ENCODE data around the gene ETFA. TPM values are rescaled to one million over a fixed set of nuclear protein-coding genes. Genes with fewer than 3 reads are reported as not detected.

The ETFA gene
- total RNA-seq, 1 donor from 2014 or later: 109 TPM

- no peak overlapping the region for H3K4me3 Mint-ChIP-seq
- H3K9me3 Mint-ChIP-seq: no peaks in the 10 kb centered on the region
- no peak for TF ChIP-seq CTCF (conservative IDR thresholded peaks at IDR 0.05)
- H3K27me3 Mint-ChIP-seq (ENCODE audit: low read depth): no peaks in the 10 kb centered on the region
- H3K36me3 Mint-ChIP-seq (ENCODE audit: low read depth): peaks cover 8% of the 10 kb centered on the region
- no peak overlapping the region for H3K27ac Mint-ChIP-seq (ENCODE audit: unreplicated experiment)
- H3K4me1 Mint-ChIP-seq: no peaks in the 10 kb centered on the region
- DNase-seq (ENCODE audit: low read depth, low spot score): no peak
Measured at GRCh38 chr15:76286271-76286879, 24.9 kb downstream of the ETFA start.

DNA sequence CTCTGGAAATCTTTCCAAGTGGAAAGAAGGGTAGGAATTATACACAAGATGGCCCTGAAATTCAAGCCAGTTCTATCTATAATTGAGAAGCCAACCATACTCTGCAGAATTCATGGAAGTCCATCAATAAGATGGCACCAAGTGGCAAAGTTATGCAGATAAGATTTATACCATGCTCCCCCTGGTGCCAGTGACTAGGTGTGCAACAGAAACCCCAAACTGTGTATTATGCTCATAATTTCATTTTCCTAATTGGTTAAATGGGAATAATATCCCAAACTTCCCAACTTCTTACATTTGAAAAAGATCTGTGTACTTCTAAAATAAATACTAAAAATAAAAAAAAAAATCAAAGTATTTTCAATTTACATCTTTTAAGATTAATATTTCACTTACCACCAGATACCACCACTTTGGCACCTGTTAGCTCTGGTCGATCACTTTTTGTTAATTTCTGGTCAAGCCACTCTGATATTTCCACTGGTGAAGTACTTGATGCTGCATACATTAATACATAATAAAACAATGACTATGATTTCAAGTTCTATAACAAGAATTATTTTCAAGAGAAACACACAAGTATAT, 25.9 kb downstream of the ETFA start:
- H3K4me1 Mint-ChIP-seq: no peaks in the 10 kb centered on the region
- H3K36me3 Mint-ChIP-seq (ENCODE audit: low read depth): peaks cover 7% of the 10 kb centered on the region
- DNase-seq (ENCODE audit: low read depth, low spot score): no peak
- no peak overlapping the region for H3K4me3 Mint-ChIP-seq
- no peak overlapping the region for H3K27ac Mint-ChIP-seq (ENCODE audit: unreplicated experiment)
- no peaks in the 10 kb centered on the region for H3K9me3 Mint-ChIP-seq
- TF ChIP-seq CTCF (conservative IDR thresholded peaks at IDR 0.05): peak; percentile 58
- no peaks in the 10 kb centered on the region for H3K27me3 Mint-ChIP-seq (ENCODE audit: low read depth)

- H3K27me3 Mint-ChIP-seq (ENCODE audit: low read depth): no peaks in the 10 kb centered on the region
- peaks cover 28% of the 10 kb centered on the region for H3K36me3 Mint-ChIP-seq (ENCODE audit: low read depth)
- no peak for DNase-seq (ENCODE audit: low read depth, low spot score)
- H3K9me3 Mint-ChIP-seq: no peaks in the 10 kb centered on the region
- H3K4me3 Mint-ChIP-seq: no peak overlapping the region
- no peaks in the 10 kb centered on the region for H3K4me1 Mint-ChIP-seq
- TF ChIP-seq CTCF (conservative IDR thresholded peaks at IDR 0.05): no peak
- no peak overlapping the region for H3K27ac Mint-ChIP-seq (ENCODE audit: unreplicated experiment)
Measured at GRCh38 chr15:76282465-76282864, 28.8 kb downstream of the ETFA start.

- Mint-ChIP-seq H3K4me1 (no peaks in the 10 kb centered on the region), H3K27me3 (ENCODE audit: low read depth) (no peaks in the 10 kb centered on the region)
Measured at GRCh38 chr15:76278651-76279050, 32.6 kb downstream of the ETFA start.

GRCh38 chr15:76274821-76275220, 36.4 kb downstream of the ETFA start:
- no peak overlapping the region for H3K27ac Mint-ChIP-seq (ENCODE audit: unreplicated experiment)
- H3K4me3 Mint-ChIP-seq: no peak overlapping the region
- H3K4me1 Mint-ChIP-seq: no peaks in the 10 kb centered on the region

More at GRCh38 chr15:76278651-76279050, 32.6 kb downstream of the ETFA start:
- no peak for DNase-seq (ENCODE audit: low read depth, low spot score)
- Mint-ChIP-seq H3K4me3 (no peak overlapping the region), H3K27ac (ENCODE audit: unreplicated experiment) (no peak overlapping the region), H3K9me3 (no peaks in the 10 kb centered on the region), H3K36me3 (ENCODE audit: low read depth) (peaks cover 40% of the 10 kb centered on the region)
- TF ChIP-seq CTCF (conservative IDR thresholded peaks at IDR 0.05): no peak

More at GRCh38 chr15:76274821-76275220, 36.4 kb downstream of the ETFA start:
- no peak for DNase-seq (ENCODE audit: low read depth, low spot score)
- no peak for TF ChIP-seq CTCF (conservative IDR thresholded peaks at IDR 0.05)
- no peaks in the 10 kb centered on the region for H3K27me3 Mint-ChIP-seq (ENCODE audit: low read depth)
- H3K36me3 Mint-ChIP-seq (ENCODE audit: low read depth): peaks cover 40% of the 10 kb centered on the region
- peaks cover 3% of the 10 kb centered on the region for H3K9me3 Mint-ChIP-seq

Data from neural crest cell (in vitro differentiated cells).